Activated CD8-positive, alpha-beta T cell treated with anti-CD3 and anti-CD28 coated beads for 36 hours (primary cell): Measurements from ENCODE around the gene SERPINI2. TPM values are rescaled to one million over a fixed set of nuclear protein-coding genes. Genes with fewer than 3 reads are reported as not detected.

Experiments used
- ATAC-seq: fragments of 200-7000 bp; cut with Tn5 transposase; one replicate; pipeline ENCODE4 v1.10.0; 2021; ENCODE audit warnings: mild to moderate bottlenecking, moderate library complexity
- CTCF ChIA-PET: fragments of 350-600 bp; sonication (Branson Sonifier 250); formaldehyde crosslinking; loops from one replicate; lab custom pipeline; 2021; ENCODE audit warnings: antibody characterized with exemption; lab: Charles Lee
- POLR2A ChIA-PET: fragments of 350-600 bp; sonication (Branson Sonifier 250); formaldehyde crosslinking; loops from one replicate; lab custom pipeline; 2021; ENCODE audit warnings: antibody characterized with exemption; lab: Charles Lee
- DNase-seq: peaks from one replicate; pipeline ENCODE4 v3.0.0-alpha.2; 2020
- H3K27ac Mint-ChIP-seq: one replicate; pipeline ENCODE4 v1.8.0; 2021; ENCODE audit warnings: mild to moderate bottlenecking, mixed read lengths
- H3K27me3 Mint-ChIP-seq: one replicate; pipeline ENCODE4 v1.8.0; 2021; ENCODE audit warnings: mixed read lengths
- H3K36me3 Mint-ChIP-seq: one replicate; pipeline ENCODE4 v1.8.0; 2021; ENCODE audit warnings: low read depth, mixed read lengths
- H3K4me1 Mint-ChIP-seq: one replicate; pipeline ENCODE4 v1.8.0; 2021; ENCODE audit warnings: low read depth, mixed read lengths
- H3K4me3 Mint-ChIP-seq: one replicate; pipeline ENCODE4 v1.8.0; 2021; ENCODE audit warnings: mild to moderate bottlenecking, moderate library complexity, mixed read lengths
- H3K9me3 Mint-ChIP-seq: one replicate; pipeline ENCODE4 v1.8.0; 2021; ENCODE audit warnings: mixed read lengths
- CTCF ChIP-seq: fragments of 200-600 bp; IDR thresholded peaks from one replicate; pipeline ENCODE4 v1.8.0; 2022; ENCODE audit warnings: antibody characterized with exemption, mild to moderate bottlenecking
- intact Hi-C: fragments of 100-400 bp; cut with micrococcal nuclease; formaldehyde crosslinking; loops from one replicate; pipeline ENCODE4 v1.10.0; 2022
- total RNA-seq, 2 experiments: library from RNA; stranded (reverse); gene quantifications; one replicate each; pipeline ENCODE4 v1.2.3, GENCODE V29; 2021

SERPINI2 gene
- total RNA-seq, 2 experiments from 2014 or later = not detected

- H3K4me1 Mint-ChIP-seq = no peaks in the 10 kb centered on the region
- TF ChIP-seq CTCF = no peak
- no peaks in the 10 kb centered on the region for H3K9me3 Mint-ChIP-seq
- intact Hi-C loops = no loop called here
- H3K27me3 Mint-ChIP-seq = no peaks in the 10 kb centered on the region
- no peak overlapping the region for H3K4me3 Mint-ChIP-seq
- DNase-seq (no peak), ATAC-seq (no peak)
- POLR2A ChIA-PET = no interaction called here
- no peak overlapping the region for H3K27ac Mint-ChIP-seq
- no peaks in the 10 kb centered on the region for H3K36me3 Mint-ChIP-seq
- CTCF ChIA-PET = no interaction called here
Measured at GRCh38 chr3:167469381-167469780, 4.5 kb downstream of the SERPINI2 start.

GRCh38 chr3:167467848-167468611 lies 5.8 kb downstream of the SERPINI2 start:
- no peak for TF ChIP-seq CTCF
- H3K36me3 Mint-ChIP-seq = no peaks in the 10 kb centered on the region
- ATAC-seq (no peak), DNase-seq (no peak)
- no peaks in the 10 kb centered on the region for H3K27me3 Mint-ChIP-seq
- no peak overlapping the region for H3K27ac Mint-ChIP-seq
- H3K4me3 Mint-ChIP-seq = no peak overlapping the region
- H3K9me3 Mint-ChIP-seq = no peaks in the 10 kb centered on the region
- POLR2A ChIA-PET = no interaction called here
- CTCF ChIA-PET = interaction anchor here (0.6 kb wide), 1 partner anchor 19 kb away, joined by 3 read pairs; no protein-coding TSS in a partner anchor
- no peaks in the 10 kb centered on the region for H3K4me1 Mint-ChIP-seq
- intact Hi-C loops = no loop called here

GRCh38 chr3:167466966-167467365 lies 6.9 kb downstream of the SERPINI2 start:
- ChIA-PET POLR2A (no interaction called here), CTCF (no interaction called here)
- H3K4me3 Mint-ChIP-seq = no peak overlapping the region
- H3K27me3 Mint-ChIP-seq = no peaks in the 10 kb centered on the region
- intact Hi-C loops = no loop called here
- H3K27ac Mint-ChIP-seq = no peak overlapping the region
- H3K4me1 Mint-ChIP-seq = no peaks in the 10 kb centered on the region
- no peaks in the 10 kb centered on the region for H3K9me3 Mint-ChIP-seq
- DNase-seq (no peak), ATAC-seq (no peak)
- TF ChIP-seq CTCF = no peak
- no peaks in the 10 kb centered on the region for H3K36me3 Mint-ChIP-seq

- no peak overlapping the region for H3K4me3 Mint-ChIP-seq
- ATAC-seq (no peak), DNase-seq (no peak)
- no peak overlapping the region for H3K27ac Mint-ChIP-seq
- no peaks in the 10 kb centered on the region for H3K27me3 Mint-ChIP-seq
- H3K36me3 Mint-ChIP-seq = no peaks in the 10 kb centered on the region
- no peaks in the 10 kb centered on the region for H3K4me1 Mint-ChIP-seq
- ChIA-PET CTCF (no interaction called here), POLR2A (no interaction called here)
- TF ChIP-seq CTCF = no peak
- H3K9me3 Mint-ChIP-seq = no peaks in the 10 kb centered on the region
- intact Hi-C loops = no loop called here
Measured at GRCh38 chr3:167456157-167456799, 17.6 kb downstream of the SERPINI2 start.

- Mint-ChIP-seq H3K4me1 (no peaks in the 10 kb centered on the region), H3K4me3 (no peak overlapping the region), H3K36me3 (no peaks in the 10 kb centered on the region), H3K9me3 (no peaks in the 10 kb centered on the region), H3K27me3 (no peaks in the 10 kb centered on the region), H3K27ac (no peak overlapping the region)
- DNase-seq = no peak
- no peak for ATAC-seq
- ChIA-PET POLR2A (no interaction called here), CTCF (no interaction called here)
- intact Hi-C loops = no loop called here
- no peak for TF ChIP-seq CTCF
Measured at GRCh38 chr3:167453815-167454214, 20.0 kb downstream of the SERPINI2 start.
